Endodermal cell (in vitro differentiated cells): ENCODE results near the gene GPLD1. TPM values are rescaled to one million over a fixed set of nuclear protein-coding genes. Genes with fewer than 3 reads are reported as not detected.

ENCODE experiments used
- DNase-seq: peaks from one replicate; pipeline ENCODE4 v3.0.0-alpha.2; 2017
- H3K27ac ChIP-seq: 2 replicates; pipeline ENCODE4 v1.5.1; 2013; ENCODE audit warnings: mild to moderate bottlenecking, low read depth, low read length, moderate library complexity
- H3K27me3 ChIP-seq: 2 replicates; pipeline ENCODE4 v1.6.1; 2013; ENCODE audit warnings: mild to moderate bottlenecking, low read length, moderate library complexity; ENCODE audit not compliant: insufficient read depth, control insufficient read depth, poor library complexity, severe bottlenecking
- H3K36me3 ChIP-seq: 2 replicates; pipeline ENCODE4 v1.7.0; 2013; ENCODE audit warnings: mild to moderate bottlenecking, low read length, moderate library complexity; ENCODE audit not compliant: control insufficient read depth, insufficient read depth
- H3K4me1 ChIP-seq: one replicate; pipeline ENCODE4 v1.7.0; 2013; ENCODE audit warnings: low read length; ENCODE audit not compliant: control insufficient read depth, insufficient read depth
- H3K4me3 ChIP-seq: 2 replicates; pipeline ENCODE4 v1.5.1; 2013; ENCODE audit warnings: mild to moderate bottlenecking, low read length, moderate library complexity
- H3K9ac ChIP-seq: 2 replicates; pipeline ENCODE4 v1.6.1; 2013; ENCODE audit warnings: mild to moderate bottlenecking, low read length, moderate library complexity; ENCODE audit not compliant: poor library complexity, severe bottlenecking; ENCODE audit errors: extremely low read depth
- H3K9me3 ChIP-seq: 2 replicates; pipeline ENCODE4 v1.6.1; 2013; ENCODE audit warnings: mild to moderate bottlenecking, low read length, moderate library complexity; ENCODE audit not compliant: control insufficient read depth
- H3K27ac Mint-ChIP-seq: 2 replicates; pipeline ENCODE4 v1.8.0; 2020; ENCODE audit warnings: mixed read lengths
- H3K27me3 Mint-ChIP-seq: 2 replicates; pipeline ENCODE4 v1.8.0; 2021; ENCODE audit warnings: mild to moderate bottlenecking, mixed read lengths; ENCODE audit not compliant: insufficient read depth
- H3K36me3 Mint-ChIP-seq: 2 replicates; pipeline ENCODE4 v1.8.0; 2020; ENCODE audit warnings: low read depth, mixed read lengths
- H3K4me1 Mint-ChIP-seq: 2 replicates; pipeline ENCODE4 v1.8.0; 2020; ENCODE audit warnings: mixed read lengths
- H3K4me3 Mint-ChIP-seq: 2 replicates; pipeline ENCODE4 v1.8.0; 2020; ENCODE audit warnings: mild to moderate bottlenecking, moderate library complexity, mixed read lengths
- H3K9me3 Mint-ChIP-seq: 2 replicates; pipeline ENCODE4 v1.8.0; 2020; ENCODE audit warnings: mild to moderate bottlenecking, mixed read lengths
- WGBS, 2 experiments: methylation state at CpG; one replicate each; pipeline versions ENCODE4 v1.1.5 to v1.1.7; 2013; ENCODE audit warnings: missing lambda C conversion rate in 2 of 2, mixed read lengths in 1 of 2; ENCODE audit not compliant: insufficient coverage in 1 of 2, insufficient read length in 1 of 2; 5-methylcytosine and 5-hydroxymethylcytosine counted together
- total RNA-seq, 2 donors: library from RNA; stranded (reverse); fragmentation: NEBNext Ultra II Directional in 1 of 2; extraction: Animal tissue kit (Norgen Biotek cat#: 25700) in 1 of 2; gene quantifications; 2 replicates in 1 of 2; 3 replicates in 1 of 2; pipeline ENCODE4 v1.2.1, GENCODE V29; 2021
- TF ChIP-seq, protein P1 (sequence below): fragments of 200-600 bp; sonication (generic); conservative IDR thresholded peaks from 2 replicates; pipeline ENCODE4 v1.5.0; 2021; ENCODE audit warnings: antibody characterized with exemption, mild to moderate bottlenecking

Gene GPLD1
- total RNA-seq, 2 donors from 2014 or later, result 5.3 to 7.5 TPM

DNA sequence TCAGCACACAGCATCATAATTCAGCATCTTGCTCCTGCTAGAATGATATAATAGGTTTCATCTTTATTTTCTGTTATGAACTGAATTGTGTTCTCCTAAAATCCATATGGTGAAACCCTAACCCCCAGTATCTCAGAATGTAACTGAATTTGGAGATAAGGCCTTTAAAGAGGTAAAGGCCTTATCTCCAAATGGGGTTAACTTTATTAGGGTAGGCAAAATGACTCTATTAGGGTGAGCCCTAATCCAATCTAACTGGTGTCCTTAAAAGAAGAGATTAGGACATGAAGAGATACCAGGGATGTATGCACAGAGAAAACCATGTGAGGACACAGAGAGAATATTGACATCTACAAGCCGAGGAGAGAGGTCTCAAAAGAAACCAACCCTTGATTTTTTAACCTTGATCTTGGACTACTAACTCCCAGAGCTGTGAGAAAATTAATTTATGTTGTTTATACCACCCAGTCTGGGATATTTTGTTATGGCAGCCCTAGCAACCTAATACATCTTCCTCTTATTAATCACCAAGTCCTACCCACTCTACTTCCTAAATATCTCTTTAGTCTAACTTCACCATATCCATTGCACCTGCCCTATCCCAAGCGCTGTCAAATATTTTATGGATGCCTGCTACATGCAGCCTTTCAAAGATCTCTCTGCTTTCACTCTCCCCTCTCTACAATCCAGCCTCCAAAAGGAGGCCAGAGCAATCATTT lies 95.2 kb downstream of the GPLD1 start:
- Mint-ChIP-seq H3K27me3 (no peaks in the 10 kb centered on the region), H3K27ac (no peak overlapping the region), H3K4me1 (peaks cover 21% of the 10 kb centered on the region), H3K4me3 (no peak overlapping the region), H3K36me3 (peaks cover 22% of the 10 kb centered on the region), H3K9me3 (peaks cover 33% of the 10 kb centered on the region)
- DNase-seq, result no peak
- no peak overlapping the region for H3K9ac ChIP-seq
- no peaks in the 10 kb centered on the region for H3K27me3 ChIP-seq
- H3K27ac ChIP-seq, result no peak overlapping the region
- H3K4me3 ChIP-seq, result no peak overlapping the region
- TF ChIP-seq, protein P1, sequence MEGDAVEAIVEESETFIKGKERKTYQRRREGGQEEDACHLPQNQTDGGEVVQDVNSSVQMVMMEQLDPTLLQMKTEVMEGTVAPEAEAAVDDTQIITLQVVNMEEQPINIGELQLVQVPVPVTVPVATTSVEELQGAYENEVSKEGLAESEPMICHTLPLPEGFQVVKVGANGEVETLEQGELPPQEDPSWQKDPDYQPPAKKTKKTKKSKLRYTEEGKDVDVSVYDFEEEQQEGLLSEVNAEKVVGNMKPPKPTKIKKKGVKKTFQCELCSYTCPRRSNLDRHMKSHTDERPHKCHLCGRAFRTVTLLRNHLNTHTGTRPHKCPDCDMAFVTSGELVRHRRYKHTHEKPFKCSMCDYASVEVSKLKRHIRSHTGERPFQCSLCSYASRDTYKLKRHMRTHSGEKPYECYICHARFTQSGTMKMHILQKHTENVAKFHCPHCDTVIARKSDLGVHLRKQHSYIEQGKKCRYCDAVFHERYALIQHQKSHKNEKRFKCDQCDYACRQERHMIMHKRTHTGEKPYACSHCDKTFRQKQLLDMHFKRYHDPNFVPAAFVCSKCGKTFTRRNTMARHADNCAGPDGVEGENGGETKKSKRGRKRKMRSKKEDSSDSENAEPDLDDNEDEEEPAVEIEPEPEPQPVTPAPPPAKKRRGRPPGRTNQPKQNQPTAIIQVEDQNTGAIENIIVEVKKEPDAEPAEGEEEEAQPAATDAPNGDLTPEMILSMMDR, result no peak
- H3K4me1 ChIP-seq, result no peaks in the 10 kb centered on the region
- H3K9me3 ChIP-seq, result peaks cover 37% of the 10 kb centered on the region
- H3K36me3 ChIP-seq, result no peaks in the 10 kb centered on the region
- 86 to 100% methylated on average over 1 to 2 of the region's 2 CpGs for WGBS, 2 experiments

DNA sequence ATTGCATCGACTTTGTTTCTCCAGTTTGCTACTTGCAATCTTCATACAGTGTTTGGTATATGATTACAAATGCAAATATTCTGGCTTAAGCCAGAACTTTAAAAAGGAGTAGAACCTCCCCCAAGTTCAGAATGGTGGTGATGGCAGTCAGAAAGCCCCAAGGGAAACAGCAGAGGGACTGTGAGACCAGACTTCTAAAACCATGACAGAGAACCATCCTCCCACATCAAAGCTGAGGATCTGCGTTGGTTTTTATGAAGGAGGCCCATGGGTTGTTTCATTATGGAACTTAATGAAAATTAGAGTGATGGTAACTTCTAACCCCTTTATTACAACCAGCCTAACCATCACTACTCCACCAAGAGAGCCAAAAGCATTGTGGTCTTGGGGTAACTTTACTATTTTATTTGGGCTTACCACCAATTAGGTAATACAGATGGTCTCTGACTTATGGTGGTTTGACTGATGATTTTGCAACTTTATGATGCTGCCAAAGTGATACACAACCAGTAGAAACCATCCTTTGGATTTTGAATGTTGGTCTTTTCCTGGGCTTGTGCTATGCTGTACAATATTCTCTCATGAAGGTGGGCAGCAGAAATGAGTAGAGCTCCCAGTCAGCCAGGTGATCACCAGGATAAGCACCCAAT lies 97.5 kb downstream of the GPLD1 start:
- Mint-ChIP-seq H3K4me3 (no peak overlapping the region), H3K27me3 (no peaks in the 10 kb centered on the region), H3K36me3 (peaks cover 9% of the 10 kb centered on the region), H3K4me1 (peaks cover 13% of the 10 kb centered on the region), H3K9me3 (peaks cover 14% of the 10 kb centered on the region), H3K27ac (no peak overlapping the region)
- TF ChIP-seq, protein P1, result no peak
- no peaks in the 10 kb centered on the region for H3K36me3 ChIP-seq
- no peak overlapping the region for H3K27ac ChIP-seq
- no peaks in the 10 kb centered on the region for H3K4me1 ChIP-seq
- no peaks in the 10 kb centered on the region for H3K27me3 ChIP-seq
- no peak for DNase-seq
- H3K4me3 ChIP-seq, result no peak overlapping the region
- 96% methylated on average over 2 of the region's 2 CpGs; no CpG with 5 or more reads in 1 of the 2 experiments for WGBS, 2 experiments
- H3K9me3 ChIP-seq, result peaks cover 19% of the 10 kb centered on the region
- H3K9ac ChIP-seq, result no peak overlapping the region

DNA sequence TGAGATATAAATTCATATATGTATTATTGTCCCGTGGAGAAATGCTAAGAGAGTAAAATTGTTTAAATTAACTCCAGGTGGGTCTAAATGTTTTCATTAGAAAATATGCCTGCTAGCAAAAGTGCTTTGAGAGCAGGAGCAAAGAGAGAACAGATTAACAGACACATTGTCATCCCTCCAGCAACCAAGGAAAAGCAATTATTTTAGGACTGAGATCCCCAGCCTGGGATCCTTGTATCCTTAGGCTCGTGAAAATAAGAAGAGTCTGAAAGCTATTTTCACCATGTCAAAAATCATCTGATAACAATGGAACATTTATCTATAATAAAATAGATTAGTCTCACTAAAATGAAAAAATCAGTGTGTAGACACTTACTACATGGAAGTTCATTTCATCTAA lies 98.2 kb downstream of the GPLD1 start:
- H3K9ac ChIP-seq, result no peak overlapping the region
- DNase-seq, result no peak
- Mint-ChIP-seq H3K27ac (no peak overlapping the region), H3K36me3 (peaks cover 3% of the 10 kb centered on the region), H3K9me3 (peaks cover 7% of the 10 kb centered on the region), H3K27me3 (no peaks in the 10 kb centered on the region), H3K4me3 (no peak overlapping the region), H3K4me1 (peaks cover 13% of the 10 kb centered on the region)
- peaks cover 12% of the 10 kb centered on the region for H3K9me3 ChIP-seq
- H3K27ac ChIP-seq, result no peak overlapping the region
- WGBS, 2 experiments, result 80 to 86% methylated on average over 1 to 2 of the region's 2 CpGs
- no peaks in the 10 kb centered on the region for H3K27me3 ChIP-seq
- H3K4me1 ChIP-seq, result no peaks in the 10 kb centered on the region
- no peak overlapping the region for H3K4me3 ChIP-seq
- TF ChIP-seq, protein P1, result no peak
- H3K36me3 ChIP-seq, result no peaks in the 10 kb centered on the region
